T-helper 9 cell (primary cell): ENCODE data around the gene ITLN2.
A peak's percentile ranks its signal among the peaks of the same experiment; 100 is the strongest.
"Not testable (repeated sequence)": the region's sequence is repeated elsewhere in the genome, so short reads cannot be mapped to it uniquely, and the experiment has no call there.

ENCODE experiments used
- DNase-seq: peaks from one replicate; pipeline ENCODE4 v3.0.0-alpha.2; 2020

The ITLN2 gene

DNA sequence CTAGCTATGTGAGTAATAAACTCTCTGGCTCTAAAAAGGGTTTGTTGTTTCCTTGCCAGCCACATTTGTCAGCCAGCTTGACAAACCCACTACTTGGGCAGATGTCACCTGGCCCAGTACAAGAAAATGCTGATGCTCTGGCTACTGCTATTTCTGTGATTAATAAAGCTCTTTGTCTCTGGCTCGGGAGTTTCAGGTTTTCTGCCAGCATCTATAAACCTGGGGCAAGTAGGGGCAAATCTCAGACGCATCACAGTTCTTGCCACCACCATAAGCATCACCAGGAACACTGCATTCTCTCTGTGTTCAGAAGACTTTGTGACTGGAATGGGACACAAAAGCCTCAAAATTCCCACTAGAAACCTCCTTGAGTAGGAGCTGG is 2.5 kb downstream of the ITLN2 start:
- no peak for DNase-seq

DNA sequence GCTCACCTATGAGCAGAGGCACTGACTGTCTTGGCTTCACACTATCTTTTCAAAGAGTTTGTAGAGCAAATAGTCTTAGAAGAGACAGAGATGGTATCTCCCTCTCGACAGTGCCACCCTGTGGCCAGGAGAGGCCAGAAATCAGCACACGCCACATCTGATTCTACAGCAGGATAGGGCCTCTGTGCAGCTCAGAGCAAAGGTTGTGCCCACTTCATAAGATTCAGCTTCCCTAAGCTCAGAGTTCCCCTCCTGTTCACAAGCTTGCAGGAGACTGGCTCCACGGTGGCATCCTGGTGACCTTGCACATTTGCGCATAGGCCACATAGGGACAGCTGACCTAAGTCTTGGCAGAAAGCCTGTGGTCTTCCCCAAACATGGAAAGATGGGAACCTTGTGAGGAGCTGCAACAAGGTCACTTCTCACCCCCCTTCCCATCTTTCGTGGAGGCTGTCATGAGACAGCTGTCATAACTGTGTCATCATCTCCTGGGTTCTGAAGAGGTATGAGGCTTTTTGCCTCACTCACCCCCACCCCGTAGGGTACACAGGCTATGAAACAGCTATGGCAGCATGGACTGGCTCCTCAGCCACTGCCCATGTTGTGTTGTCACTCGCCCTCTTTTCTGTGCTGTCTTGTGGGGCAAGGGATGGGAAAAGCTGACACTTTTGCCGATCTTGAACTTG is 3.0 kb downstream of the ITLN2 start:
- peak; percentile 55 for DNase-seq

DNA sequence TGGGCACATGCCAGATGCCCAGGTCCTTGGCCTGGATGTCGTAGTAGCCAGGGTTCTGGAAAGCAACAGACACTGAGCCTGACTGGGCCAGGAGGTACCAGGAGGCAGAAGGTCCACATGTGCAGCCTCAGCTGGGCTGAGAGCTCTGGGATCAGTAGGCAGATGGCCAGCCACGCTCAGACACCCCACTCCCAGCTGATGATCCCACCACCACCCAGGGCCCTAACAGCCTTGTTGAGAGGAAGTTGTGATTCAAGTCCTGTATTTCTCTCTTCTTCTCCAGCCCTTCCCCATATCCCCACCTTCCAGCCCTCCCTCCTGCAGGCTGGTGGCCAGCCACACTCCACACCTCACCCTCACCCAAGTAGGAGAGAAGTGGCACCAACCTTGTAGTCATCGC is 4.0 kb downstream of the ITLN2 start:
- DNase-seq: no peak

DNA sequence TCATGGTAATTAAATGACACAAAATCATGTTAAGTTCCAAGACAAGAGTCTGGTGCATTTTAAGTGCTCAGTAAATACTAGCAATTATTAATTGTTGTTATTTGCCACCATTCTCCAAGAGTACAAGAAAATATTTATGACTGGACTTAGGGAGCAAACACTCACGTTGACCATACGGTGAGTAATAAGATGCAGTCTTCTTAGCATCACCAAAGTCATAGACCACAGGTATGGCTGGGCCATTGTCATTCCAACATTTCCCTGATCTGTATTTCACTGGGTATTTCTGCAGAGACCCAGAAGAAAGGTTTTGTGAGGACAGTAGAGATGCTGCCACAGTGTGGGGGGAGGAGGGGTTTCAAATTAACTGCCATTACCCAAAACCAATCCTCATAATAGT is 4.7 kb downstream of the ITLN2 start:
- DNase-seq: no peak

DNA sequence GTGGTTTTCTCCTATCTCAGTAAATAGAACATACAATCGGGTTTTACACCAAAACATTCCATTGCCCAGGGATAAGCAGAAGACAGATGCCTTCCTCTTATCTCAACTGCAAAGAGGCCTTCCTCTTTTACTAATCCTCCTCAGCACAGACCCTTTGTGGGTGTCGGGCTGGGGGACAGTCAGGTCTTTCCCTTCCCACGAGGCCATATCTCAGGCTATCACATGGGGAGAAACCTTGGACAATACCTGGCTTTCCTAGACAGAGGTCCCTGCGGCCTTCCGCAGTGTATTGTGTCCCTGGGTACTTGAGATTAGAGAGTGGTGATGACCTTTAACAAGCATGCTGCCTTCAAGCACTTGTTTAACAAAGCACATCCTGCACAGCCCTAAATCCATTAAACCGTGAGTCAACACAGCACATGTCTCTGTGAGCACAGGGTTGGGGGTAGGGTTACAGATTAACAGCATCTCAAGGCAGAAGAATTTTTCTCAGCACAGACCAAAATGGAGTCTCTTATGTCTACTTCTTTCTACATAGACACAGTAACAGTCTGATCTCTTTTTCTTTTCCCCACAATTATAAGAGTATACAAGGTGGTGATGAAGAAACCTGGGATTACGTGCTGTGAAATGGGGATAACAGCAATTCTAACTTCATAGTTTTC is 5.3 kb downstream of the ITLN2 start:
- DNase-seq: not testable (repeated sequence)

DNA sequence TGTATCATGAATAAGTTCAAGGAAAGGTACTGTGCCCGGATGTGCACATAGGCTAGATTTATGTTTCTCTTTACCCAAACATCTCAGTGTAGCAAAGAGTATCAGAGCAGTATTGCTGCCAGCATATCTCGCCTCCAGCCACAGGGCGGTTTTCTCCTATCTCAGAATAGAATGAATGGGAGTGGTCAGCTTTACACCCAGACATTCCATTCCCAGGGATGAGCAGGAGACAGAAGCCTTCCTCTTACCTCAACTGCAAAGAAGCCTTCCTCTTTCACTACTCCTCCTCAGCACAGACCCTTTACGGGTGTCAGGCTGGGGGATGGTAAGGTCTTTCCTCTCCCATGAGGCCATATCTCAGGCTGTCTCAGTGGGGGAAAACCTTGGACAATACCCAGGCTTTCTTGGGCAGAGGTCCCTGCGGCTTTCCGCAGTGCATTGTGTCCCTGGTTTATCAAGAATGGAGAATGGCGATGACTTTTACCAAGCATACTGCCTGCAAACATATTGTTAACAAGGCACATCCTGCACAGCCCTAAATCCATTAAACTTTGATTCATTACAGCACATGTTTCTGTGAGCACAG is 7.3 kb downstream of the ITLN2 start:
- not testable (repeated sequence) for DNase-seq

DNA sequence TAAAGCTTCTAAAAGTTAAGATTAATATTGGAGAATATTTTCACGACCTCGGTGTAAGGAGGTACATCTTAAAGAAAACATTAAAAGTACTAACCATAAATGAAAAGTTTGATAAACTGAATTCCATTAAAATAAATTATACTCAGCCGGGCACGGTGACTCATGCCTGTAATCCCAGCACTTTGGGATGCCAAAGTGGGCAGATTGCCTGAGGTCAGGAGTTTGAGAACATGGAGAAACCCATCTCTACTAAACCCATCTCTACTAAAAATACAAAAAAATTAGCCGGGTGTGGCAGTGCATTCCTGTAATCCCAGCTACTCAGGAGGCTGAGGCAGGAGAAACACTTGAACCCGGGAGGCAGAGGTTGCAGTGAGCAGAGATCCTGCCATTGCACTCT is 8.7 kb downstream of the ITLN2 start:
- not testable (repeated sequence) for DNase-seq

DNA sequence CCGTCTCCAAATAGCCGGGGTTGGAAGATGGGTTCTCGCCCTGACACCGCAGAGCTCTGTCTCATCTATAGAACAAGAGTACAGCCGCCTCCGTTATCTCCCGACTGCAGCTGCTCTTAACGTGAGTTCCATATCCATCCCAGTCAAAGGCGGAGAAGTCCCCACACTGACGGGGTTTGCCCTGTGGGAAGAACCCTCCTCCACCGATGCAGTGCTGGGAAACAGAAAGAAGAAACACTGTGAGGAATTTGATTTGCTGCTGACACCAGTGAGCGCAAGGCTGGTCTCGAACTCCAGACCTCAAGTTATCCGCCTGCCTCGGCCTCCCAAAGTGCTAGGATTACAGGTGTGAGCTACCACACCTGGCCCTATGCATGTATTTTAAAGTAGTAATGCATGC is 9.5 kb downstream of the ITLN2 start:
- DNase-seq: no peak

DNA sequence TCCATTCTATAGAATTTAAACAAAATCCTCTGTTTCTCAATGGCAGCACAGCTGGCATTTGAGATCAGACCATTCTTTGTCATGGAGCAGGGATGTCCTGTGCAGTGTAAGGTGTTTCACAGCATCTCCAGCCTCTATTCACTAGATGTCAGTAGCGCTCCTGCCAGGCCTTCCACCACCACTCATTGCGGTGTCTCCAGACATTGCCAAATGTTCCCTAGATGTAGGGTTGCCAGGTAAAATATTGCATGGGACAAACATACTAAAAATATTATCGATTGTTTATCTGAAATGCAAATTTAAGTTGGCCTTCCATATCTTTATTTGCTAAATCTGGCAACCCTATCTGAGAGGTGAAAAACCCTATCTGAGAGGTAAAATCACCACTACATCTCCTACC is 11.7 kb downstream of the ITLN2 start:
- no peak for DNase-seq

DNA sequence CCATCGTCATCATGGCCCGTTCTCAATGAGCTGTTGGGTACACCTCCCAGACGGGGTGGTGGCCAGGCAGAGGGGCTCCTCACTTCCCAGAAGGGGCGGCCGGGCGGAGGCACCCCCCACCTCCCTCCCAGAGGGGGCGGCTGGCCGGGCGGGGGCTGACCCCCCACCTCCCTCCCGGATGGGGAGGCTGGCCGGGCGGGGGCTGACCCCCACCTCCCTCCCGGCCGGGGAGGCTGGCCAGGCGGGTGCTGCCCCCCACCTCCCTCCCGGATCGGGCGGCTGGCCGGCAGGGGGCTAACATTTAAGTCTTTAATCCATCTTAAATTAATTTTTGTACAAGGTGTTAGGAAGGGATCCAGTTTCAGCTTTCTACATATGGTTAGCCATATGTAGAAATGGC is 17.9 kb downstream of the ITLN2 start:
- DNase-seq: not testable (repeated sequence)

DNA sequence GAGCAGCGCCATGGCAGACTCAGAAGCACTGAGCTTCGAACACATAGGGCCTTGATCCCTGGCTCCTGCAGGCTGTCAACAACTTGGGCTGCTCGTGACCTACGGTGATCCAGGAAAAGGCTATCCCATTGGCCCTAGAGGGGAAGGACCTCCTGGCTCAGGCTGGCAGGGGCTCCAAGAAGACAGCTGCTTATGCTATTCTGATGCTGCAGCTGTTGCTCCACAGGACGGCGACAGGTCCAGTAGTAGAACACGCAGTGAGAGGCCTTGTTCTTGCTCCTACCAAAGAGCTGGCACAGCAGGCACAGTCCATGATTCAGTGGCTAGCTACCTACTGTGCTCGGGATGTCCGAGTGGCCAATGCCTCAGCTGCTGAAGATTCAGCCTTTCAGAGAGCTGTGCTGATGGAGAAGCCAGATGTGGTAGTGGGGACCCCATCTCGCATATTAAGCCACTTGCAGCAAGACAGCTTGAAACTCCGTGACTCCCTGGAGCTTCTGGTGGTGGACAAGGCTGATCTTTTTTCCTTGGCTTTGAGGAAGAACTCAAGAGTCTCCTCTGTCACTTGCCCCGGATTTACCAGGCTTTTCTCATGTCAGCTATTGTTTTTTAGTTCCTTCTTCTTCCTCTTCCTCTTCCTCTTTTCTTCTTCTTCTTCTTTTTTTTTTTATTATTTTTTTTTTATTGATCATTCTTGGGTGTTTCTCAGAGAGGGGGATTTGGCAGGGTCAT is 18.9 kb downstream of the ITLN2 start:
- DNase-seq: no peak

DNA sequence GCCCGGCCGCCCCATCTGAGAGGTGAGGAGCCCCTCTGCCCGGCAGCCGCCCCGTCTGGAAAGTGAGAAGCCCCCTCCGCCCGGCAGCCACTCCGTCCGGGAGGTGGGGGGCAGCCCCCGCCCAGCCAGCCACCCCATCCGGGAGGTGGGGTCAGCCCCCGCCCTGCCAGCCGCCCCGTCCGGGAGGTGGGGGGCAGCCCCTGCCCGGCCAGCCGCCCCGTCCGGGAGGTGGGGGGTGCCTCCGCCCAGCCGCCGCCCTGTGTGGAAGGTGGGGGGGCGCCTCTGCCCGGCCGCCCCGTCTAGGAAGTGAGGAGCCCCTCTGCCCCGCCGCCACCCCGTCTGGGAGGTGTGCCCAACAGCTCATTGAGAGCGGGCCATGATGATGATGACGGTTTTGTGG is 21.3 kb downstream of the ITLN2 start:
- not testable (repeated sequence) for DNase-seq

DNA sequence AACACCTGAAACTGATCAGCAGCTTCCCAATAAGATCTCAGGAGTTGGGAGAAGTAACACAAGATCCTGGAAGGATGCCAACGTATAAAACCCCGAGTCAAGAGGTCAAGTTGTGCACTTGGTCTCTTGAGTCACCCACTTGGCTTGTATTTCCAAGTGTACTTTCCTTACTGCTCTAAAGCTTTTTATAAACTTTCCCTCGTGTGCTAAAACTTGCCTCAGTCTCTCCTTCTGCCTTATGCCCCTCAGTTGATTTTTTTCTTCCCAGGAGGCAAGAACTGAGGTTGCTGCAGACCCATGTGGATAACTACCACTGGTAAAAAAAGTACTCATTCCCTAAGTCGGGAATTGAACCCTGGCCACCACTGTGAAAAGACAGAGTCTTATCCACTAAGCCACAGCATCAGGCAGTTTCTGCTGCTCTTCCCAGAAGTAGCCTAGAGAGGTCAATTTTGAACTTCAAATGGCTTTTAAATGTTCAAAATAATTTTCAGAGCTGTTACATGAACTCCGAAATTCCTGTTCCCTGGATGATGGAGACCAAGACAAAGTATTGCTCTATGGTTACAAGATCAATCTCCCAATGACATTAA is 28.9 kb downstream of the ITLN2 start:
- DNase-seq: no peak

DNA sequence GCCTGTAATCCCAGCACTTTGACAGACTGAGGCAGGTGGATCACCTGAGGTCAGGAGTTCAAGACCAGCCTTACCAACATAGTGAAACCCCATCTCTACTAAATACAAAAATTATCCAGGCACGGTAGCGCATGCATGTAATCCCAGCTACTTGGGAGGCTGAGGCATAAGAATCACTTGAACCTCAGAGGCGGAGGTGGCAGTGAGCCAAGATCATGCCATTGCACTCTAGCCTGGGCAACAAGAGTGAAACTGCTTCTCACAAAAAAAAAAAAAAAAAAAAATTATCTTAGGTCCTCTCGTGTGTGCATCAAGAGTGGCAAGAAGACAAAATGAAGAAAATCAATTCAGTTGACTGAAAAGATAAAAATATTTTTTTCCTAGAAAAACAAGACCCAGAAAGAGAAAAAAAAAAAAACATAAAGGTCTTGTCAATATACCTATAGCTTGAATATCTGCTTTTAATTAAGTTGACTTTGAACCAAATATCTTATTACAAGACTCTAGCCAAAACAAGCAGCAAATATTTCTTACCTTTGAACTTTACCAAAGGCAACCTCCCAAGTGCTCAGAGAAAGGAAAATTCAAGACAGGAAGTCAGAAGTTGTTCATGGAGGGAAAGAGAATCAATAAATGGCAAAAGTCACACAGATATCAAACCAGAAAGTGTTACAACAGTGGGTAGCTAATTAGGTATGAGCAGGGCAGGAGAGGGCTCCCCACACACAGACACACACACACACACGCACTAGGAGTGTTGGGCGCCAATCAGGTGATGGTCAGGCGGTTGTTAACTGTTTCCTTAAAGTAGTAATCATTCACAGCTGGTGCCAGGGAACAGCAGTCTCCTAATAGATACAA is 29.6 kb downstream of the ITLN2 start:
- DNase-seq: no peak

DNA sequence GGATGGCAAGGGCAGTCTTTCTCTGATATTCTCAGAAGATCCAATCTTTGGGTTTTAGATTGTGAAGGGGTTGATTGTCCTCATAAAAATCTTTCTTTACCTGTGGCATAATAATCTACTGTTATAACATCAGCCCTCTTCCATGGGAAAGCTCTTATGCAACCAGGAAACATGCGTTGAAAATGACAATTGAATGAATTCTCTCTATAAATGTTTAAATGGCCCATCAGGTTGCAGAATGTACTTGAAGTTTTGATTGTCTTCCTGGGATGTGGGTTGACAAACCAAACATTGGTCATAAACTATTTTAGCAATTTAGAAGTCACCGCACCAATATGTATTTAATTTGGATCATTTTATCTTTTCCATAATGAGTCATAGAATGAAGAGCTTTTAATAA is 37.9 kb downstream of the ITLN2 start:
- DNase-seq: no peak

DNA sequence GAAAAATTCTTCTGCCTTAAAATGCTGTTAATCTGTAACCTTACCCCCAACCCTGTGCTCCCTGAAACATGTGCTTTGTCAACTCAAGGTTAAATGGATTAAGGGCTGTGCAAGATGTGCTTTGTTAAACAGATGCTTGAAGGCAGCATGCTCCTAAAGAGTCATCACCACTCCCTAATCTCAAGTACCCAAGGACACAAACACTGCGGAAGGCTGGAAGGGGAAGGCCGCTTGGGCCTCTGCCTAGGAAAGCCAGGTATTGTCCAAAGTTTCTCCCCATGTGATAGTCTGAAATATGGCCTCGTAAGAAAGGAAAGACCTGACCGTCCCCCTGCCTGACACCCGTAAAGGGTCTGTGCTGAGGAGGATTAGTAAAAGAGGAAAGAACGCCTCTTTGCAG is 41.4 kb downstream of the ITLN2 start:
- DNase-seq: not testable (repeated sequence)

DNA sequence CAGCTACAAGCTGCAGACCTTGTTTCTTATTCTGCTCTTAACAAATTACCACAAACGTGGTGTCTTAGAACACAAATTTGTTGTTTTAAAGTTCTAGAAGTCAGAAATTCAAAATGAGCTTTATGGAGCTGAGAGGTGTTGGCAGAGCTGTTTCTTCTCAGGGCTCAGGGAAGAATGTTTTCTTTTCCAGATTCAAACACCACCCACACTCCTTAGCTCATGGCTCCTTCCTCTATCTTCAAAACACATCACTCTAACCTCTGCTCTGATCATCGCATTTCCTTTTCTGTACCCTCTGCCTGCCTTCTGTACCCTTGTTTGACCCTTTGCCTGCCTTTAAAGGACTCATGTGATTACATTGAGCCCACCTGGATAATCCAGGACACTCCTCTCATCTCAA is 42.7 kb downstream of the ITLN2 start:
- no peak for DNase-seq

DNA sequence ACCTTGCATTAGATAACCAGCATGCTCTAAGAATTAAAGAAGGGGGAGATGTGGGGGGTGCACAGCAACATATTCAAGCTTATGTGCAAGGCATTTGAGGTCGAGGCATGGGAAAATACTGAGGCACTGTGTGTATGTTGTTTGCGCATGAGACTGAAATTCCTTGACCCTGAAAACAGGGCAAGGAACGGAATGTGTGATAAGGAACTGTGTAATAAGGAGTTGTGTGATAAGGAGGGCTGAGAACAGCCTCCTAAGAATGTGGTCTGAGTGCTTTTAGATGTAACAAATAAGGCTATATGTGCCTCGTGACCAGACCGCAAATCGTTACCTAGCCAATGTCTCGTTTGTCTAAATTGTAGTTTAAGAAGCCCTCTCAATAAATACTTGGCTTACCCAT is 43.2 kb downstream of the ITLN2 start:
- DNase-seq: no peak

DNA sequence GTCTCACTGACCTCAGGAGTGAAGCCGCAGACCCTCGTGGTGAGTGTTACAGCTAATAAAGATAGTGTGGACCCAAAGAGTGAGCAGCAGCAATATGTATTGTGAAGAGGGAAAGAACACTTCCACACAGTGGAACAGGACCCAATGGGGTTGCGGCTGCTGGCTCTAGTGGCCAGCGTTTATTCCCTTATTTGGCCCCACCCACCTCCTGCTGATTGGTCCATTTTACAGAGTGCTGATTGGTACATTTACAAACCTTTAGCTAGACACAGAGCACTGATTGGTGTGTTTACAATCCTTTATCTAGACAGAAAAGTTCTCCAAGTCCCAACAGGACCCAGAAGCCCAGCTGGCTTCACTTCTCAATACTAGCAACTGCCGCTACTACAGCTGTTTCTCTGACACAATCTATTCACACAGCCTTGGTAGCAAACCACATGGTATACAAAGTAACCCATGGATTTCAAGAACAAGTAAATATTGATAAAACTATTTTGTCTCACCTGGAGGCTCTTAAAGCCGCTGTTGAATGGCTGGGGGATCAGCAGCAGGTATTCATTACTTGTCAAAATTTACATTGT is 44.3 kb downstream of the ITLN2 start:
- no peak for DNase-seq

DNA sequence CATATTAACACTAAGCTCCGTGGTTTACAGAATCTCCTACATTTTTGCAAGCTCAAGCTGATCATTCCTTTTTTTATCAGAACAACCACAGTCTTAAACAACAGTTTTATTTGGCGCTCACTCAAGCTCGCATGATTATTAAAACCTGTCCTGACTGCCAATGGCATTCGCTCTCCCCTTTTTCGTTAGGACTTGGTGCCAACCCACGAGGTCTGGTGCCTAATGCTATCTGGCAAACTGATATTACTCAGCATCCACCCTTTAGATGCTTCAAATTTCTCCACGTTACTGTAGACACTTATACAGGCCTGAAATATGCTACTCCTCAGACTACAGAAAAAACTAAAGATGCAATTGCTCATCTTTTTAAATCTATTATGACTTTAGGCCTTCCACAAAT is 46.6 kb downstream of the ITLN2 start:
- DNase-seq: no peak

DNA sequence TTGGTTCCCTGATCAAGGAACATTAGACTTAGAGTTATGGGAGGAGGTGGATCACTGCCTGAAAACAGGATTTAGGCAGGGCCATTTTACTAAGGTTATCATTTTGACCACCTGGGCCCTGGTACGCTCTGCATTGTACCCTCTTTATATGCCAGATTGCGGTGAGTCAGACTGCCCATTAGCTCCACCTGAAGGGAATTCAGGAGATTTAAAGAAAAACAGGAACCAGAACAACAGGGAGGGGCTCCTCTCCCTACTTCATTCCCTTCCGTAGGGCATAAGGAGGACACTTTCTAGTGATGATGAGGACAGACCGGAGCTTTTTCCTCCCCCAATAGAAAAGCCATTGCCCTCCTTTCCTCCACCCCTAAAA is 49.0 kb downstream of the ITLN2 start:
- no peak for DNase-seq
